WI38 (cell line): ENCODE measurements around the gene CA5A.
"Not testable (repeated sequence)": the region's sequence is repeated elsewhere in the genome, so short reads cannot be mapped to it uniquely, and the experiment has no call there.

ENCODE experiments used
- H3K4me3 ChIP-seq: 2 replicates; pipeline ENCODE4 v1.5.1; 2011; ENCODE audit warnings: low read depth, mild to moderate bottlenecking, control low read depth, low read length
- CTCF ChIP-seq: IDR thresholded peaks from 2 replicates; pipeline ENCODE4 v1.5.1; 2012; ENCODE audit warnings: low read depth, mild to moderate bottlenecking, control low read depth, low read length

CA5A gene

GRCh38 chr16:87897521-87898505 is 38.5 kb downstream of the CA5A start:
- H3K4me3 ChIP-seq = no peak overlapping the region
- TF ChIP-seq CTCF = no peak

GRCh38 chr16:87896924-87897520 is 39.3 kb downstream of the CA5A start:
- not testable (repeated sequence) for H3K4me3 ChIP-seq

- not testable (repeated sequence) for H3K4me3 ChIP-seq
Observed at GRCh38 chr16:87896176-87896890, 40.0 kb downstream of the CA5A start.

- TF ChIP-seq CTCF = no peak
Observed at GRCh38 chr16:87895641-87896141, 40.6 kb downstream of the CA5A start.

GRCh38 chr16:87894005-87894404 is 42.3 kb downstream of the CA5A start:
- not testable (repeated sequence) for H3K4me3 ChIP-seq

More at GRCh38 chr16:87895641-87896141, 40.6 kb downstream of the CA5A start:
- no peak overlapping the region for H3K4me3 ChIP-seq

GRCh38 chr16:87891764-87892163 is 44.6 kb downstream of the CA5A start:
- H3K4me3 ChIP-seq = no peak overlapping the region
- no peak for TF ChIP-seq CTCF

- H3K4me3 ChIP-seq = not testable (repeated sequence)
Observed at GRCh38 chr16:87889762-87890161, 46.6 kb downstream of the CA5A start.

- H3K4me3 ChIP-seq = not testable (repeated sequence)
Observed at GRCh38 chr16:87888346-87888745, 48.0 kb downstream of the CA5A start.

GRCh38 chr16:87887931-87888330 is 48.4 kb downstream of the CA5A start:
- not testable (repeated sequence) for H3K4me3 ChIP-seq

- H3K4me3 ChIP-seq = not testable (repeated sequence)
Observed at GRCh38 chr16:87885371-87885967, 50.9 kb downstream of the CA5A start.
